A172 (cell line): ENCODE measurements around the gene EIPR1. TPM values are rescaled to one million over a fixed set of nuclear protein-coding genes. Genes with fewer than 3 reads are reported as not detected.
"Not testable (repeated sequence)": the region's sequence is repeated elsewhere in the genome, so short reads cannot be mapped to it uniquely, and the experiment has no call there.

Experiments
- DNase-seq: peaks from one replicate; pipeline ENCODE4 v3.0.0-alpha.2; 2015; ENCODE audit warnings: low spot score
- total RNA-seq: library from RNA; depleted of rRNA; stranded (reverse); fragments of >200 nt; shearing (Covaris generic); gene quantifications from 2 replicates; pipeline ENCODE4 v1.2.3, GENCODE V29; 2014

EIPR1 gene
- total RNA-seq, 1 experiment from 2014 or later, result 118 TPM

DNA sequence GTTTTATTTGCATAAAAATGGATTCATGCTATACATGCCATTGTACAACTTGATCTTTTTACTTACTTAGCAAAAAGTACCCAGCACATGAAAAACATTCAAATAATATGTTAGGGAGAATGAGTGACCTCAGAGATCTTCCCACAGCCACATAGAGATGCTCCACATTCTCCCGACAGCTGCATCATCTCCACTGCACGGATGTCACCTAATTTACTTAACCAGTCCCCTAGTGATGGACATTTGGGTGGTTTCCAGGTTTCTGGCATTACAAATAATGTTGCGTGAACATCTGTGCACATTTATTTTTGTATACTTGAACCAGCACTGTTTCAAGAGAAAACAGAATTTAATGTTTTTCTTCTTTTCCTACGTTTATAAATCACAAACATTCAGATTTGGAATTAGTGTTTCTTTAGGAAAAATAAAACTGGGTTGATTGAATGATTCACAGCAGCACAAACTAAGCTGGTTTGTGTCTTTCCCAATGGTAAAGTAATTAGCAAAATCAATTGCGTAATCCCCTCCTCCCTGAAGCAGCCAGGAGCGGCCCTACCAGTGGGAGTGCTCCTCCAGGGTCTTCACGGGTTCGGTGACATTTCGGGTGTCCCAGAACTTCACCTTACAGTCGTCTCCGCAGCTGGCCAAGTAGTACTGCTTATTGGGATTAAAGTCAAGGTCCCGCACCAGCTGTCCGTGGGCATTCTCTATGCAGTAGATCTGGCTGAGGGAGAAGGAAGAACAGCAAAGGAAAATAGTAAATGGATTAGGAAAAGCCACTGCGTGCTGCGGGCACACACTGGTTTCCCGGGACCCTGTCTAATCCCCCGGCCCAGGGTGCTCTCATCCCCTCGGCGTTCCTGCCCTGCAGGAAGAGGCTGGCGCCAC lies 183.9 kb downstream of the EIPR1 start:
- no peak for DNase-seq

DNA sequence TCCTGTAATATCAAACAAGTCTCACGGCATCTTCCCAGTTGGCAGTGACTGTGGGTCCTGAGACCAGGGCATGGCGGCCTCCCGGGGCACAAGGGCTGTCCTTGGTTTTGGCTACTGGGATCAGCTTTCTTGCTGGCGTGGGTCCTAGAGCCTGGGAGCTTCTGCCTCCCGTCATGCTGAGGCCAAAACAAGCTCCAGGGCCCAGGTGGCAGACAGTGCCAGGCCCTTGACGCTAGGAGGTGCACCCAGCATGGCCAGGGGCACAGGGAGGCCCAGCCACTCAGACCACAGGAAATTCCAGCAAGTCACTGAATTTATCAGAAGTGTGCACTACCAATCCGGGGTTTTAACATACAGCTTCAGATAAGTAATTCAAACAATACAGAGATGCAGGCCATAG lies 184.7 kb downstream of the EIPR1 start:
- DNase-seq, result no peak

DNA sequence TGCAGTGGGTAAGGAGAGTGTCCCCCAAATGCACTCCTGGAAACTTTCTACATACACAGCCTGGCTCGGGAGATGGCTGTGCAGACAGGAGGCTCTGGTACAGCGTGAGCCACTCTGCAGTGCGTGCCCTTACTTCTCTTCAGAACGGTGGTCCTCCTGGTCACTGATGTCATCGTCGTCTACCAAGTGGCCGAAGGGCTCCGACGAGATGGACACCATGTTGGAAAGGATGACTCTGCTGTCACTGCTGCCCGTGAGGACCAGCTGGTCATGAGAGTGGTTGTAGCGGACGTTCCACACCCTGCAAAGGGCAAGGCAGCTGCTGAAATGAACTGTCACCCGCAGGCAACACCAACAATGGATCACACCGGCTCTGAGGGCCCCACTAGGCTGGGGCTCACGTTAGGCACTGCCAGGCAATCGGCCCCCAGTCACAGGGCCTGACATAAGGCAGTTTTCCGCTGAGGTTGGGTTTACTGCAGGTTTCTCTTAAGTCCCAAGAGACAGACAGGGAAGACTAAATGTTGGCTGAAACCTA lies 185.3 kb downstream of the EIPR1 start:
- DNase-seq, result no peak

DNA sequence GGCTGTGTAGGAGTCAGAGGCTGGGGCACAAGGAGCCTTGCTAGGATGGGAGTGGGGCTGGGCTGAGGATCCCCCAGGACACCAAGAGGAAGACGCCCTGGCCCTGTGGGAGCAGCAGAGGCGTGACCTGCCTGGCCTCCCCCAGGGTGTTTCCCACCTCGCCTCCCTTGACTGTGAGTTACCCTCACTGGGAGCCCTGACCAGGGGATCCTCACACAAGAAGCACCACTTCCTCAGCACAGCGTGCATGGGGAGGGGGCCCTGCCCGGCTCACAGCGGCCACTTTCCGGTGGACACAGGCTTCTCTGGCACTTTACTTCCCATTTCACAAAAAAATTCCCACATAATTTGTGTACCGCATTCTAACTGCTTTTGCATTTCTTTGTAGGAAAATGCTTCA lies 187.7 kb downstream of the EIPR1 start:
- no peak for DNase-seq

DNA sequence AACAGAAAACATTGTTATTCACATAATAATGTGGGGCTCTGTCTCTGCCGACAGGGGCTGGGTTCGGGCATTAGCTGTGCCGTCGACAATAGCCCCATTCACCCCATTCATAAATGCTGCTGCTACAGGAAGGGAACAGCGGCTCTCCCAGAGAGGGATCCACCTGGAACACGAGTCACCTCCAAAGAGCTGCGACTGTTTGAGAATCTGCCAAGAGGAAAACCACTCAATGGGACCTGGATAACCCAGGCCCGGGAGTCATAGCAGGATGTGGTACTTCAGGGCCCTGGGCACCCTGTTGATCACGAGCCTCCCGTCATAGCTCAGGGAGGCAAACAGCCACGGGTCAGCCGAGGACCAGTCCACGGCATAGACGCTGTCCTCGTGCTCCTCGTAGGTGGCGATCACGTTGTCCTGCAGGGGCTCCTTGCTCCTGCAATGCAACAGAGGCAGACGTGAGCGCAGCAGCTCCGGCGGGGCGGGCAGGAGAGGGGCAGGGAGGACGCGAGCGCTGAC lies 188.5 kb downstream of the EIPR1 start:
- peak; percentile 54 for DNase-seq

DNA sequence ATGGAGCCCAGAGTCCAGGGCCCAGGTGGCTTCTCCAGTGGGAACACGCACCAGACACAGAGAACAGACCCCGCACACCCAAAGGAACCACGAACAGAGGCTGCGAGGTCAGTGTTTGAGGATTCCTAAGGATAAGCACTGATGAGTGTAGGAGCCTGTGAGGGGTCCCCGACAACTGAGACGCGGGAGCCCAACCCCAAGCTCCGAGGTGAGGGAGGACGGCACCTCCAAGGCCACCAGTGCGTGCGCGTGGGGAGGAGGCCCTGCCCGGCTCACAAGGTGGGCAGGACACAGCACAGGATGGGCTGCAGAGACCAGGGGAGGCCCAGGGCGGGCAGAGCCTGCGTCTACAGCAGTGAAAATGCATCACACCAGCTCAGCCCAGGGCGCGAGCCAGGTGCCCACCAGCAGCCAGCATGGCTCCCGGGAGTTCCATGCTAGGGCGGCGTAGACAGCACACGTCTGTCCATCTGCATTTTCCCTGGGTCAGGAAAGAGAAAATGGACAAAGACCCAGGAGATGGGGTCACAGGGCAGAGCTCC lies 189.1 kb downstream of the EIPR1 start:
- DNase-seq, result no peak

DNA sequence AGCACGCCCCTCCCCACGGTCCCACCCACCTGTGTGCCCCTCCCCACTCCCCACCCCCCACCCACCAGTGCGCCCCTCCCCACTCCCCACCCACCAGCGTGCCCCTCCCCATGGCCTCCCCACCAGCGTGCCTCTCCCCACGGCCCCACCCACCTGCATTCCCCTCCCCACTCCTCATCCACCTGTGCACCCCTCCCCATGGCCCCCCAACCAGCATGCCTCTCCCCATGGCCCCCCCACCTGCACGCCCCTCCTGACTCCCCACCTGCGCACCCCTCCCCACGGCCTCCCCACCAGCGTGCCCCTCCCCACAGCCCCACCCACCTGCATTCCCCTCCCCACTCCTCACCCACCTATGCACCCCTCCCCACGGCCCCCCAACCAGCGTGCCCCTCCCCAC lies 190.2 kb downstream of the EIPR1 start:
- no peak for DNase-seq

DNA sequence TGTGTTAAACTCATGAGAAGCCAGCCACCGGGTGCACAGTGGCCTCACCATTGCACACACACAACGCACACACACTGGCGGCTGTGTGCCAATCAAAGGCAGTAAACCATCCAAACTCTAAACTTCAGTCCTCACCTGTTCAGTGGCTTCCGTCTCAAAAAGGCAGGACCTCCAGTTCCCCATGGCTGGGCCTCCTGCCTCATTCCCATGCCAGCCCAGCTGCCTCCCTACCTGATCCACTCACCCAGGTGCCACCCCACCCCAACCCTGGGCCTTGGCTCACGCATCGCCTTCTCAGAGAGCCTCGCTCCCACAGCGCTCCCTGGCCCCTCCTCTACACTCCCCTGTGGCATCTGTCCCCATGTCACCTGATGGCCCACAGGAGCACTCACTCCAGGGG lies 190.9 kb downstream of the EIPR1 start:
- no peak for DNase-seq

DNA sequence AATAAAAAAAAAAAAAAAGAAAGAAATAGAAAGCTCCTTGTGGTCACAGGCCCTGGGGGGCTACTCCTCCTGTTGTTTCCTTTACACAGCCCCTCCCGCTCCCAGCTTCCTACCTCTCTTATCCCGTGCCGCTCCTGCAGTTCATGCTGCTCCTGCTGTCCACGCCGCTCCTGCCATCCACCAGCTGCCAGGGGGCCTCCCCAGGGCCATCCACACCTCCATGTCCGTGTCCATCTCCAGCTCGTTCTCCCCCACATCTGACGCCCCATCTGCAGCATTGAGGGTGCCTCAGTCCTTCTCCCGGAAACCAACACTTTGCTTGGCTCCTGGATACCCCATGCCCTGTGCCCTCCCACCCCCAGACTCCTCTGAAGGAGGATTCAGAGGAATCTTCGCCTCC lies 191.7 kb downstream of the EIPR1 start:
- no peak for DNase-seq

DNA sequence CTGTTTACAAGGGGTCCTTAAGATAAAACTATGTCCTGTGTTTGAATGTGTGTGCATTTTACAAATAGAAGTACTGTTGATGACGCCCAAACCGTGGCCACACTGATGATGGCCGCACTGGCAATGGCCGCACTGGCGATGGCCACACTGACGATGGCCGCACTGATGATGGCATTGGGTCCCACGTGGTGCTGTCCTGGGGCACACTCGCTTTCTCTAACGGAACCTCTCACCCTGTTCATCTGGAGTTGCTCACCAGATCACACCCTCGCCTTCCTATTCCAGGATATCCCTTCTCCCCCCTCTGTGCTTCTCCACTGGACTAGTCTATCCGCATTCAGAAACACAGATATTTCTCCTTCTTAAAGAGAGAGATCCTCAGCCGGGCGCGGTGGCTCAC lies 192.4 kb downstream of the EIPR1 start:
- no peak for DNase-seq

DNA sequence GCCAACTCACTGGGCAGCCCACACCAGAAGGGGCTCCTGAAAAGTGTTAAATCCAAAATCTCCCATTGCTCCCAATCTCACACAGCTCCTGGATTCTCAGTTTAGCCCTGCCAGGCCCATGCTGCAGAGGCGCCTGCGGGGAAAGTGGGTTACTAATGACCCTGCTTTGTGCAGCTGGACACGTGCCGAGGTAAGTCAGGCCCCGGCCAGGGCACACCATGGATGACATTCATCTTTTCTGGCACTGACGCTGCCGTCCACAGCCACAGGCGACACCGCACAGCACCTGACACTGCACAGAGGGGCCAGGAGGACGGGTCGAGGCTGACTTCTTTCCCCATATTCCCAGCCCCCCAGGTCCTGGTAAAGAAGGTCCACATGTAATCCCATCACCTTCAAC lies 193.5 kb downstream of the EIPR1 start:
- DNase-seq, result no peak

DNA sequence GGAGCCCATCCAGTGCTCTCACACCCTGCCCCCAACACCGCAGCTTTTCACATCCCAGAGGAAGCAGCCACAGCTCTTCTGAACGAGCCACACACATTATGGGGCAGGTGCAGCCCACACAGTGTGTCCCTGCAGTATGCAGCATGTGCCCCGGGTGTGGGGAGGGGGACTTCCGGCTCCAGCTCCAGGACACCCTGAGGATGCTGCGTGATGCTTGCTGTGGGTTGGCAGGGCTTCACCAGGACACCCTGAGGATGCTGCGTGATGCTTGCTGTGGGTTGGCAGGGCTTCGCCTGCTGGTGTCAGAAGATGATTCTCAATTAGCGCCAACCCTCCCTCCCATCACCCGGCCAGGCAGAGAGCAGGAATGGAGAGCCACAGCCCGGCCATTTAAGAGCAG lies 193.9 kb downstream of the EIPR1 start:
- DNase-seq, result no peak

DNA sequence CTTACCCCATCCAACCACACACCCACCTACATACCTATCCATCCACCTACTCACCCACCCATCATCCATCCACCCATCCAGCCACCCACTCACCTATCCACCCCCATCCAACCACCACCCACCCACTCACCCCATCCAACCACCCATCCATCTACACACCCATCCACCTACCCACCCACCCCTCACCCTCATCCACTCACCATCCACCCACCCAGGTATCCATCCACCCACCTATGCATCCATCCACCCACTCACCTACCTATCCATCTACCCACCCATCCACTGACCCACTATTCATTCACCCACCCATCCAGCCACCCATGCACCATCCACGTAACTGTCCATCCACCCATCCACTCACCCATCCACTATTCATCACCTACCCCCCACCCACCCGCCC lies 194.8 kb downstream of the EIPR1 start:
- DNase-seq, result no peak

DNA sequence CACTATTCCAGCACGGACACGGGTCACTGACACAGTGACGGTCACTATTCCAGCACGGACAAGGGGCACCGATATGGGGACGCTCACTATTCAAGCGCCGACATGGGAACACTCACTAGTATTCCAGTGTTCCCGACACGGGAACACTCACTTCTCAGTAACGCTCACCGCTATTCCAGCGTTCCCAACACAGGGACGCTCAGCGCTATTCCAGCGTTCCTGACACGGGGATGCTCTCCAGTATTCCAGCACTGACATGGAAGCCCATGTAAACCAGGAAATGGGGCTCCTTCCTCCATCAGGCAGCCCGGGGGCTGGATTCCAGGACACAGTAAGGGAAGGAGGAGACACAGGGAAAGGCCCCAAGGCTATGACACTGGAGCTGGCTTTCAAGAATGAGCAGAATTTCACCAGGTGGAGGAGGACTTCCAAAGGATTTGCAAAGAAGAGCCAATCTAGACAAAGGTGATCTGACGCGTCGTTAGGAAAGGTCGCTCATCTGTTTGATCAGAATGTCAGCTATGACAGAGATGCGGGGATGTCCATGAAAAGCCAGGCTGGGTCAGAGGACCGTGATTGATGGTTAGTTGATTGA lies 196.1 kb downstream of the EIPR1 start:
- DNase-seq, result no peak

DNA sequence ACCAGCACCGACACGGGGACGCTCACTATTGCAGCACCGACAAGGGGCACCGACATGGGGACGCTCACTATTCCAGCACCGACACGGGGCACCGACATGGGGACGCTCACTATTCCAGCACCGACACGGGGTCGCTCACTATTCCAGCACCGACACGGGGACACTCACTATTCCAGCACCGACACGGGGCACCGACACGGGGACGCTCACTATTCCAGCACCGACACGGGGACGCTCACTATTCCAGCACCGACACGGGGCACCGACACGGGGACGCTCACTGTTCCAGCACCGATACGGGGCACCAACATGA lies 196.8 kb downstream of the EIPR1 start:
- not testable (repeated sequence) for DNase-seq

DNA sequence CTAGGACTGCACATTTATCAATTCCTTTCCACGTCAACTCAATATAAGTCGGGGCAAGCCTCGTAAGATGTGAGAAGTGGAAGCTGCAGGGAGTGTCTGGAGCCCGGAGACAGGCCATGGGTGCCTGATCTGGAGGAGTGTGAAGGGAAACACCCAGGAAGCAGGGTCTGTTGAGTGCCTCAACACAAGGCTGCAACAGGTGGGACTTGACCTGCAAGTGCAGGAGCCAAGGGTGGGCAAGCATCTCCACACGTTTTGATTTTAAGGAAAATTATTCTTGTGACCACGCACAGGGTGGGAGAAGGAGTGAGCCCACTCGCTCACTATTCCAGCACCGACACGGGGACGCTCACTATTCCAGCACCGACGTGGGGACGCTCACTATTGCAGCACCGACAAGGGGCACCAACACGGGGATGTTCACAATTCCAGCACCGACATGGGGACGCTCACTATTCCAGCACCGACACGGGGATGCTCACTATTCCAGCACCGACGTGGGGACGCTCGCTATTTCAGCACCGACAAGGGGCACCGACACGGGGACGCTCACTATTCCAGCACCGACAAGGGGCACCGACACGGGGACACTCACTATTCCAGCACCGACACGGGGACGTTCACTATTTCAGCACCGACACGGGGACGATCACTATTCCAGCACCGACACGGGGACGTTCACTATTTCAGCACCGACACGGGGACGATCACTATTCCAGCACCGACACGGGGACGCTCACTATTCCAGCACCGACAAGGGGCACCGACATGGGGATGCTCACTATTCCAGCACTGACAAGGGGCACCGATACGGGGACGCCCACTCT lies 197.3 kb downstream of the EIPR1 start:
- DNase-seq, result no peak

DNA sequence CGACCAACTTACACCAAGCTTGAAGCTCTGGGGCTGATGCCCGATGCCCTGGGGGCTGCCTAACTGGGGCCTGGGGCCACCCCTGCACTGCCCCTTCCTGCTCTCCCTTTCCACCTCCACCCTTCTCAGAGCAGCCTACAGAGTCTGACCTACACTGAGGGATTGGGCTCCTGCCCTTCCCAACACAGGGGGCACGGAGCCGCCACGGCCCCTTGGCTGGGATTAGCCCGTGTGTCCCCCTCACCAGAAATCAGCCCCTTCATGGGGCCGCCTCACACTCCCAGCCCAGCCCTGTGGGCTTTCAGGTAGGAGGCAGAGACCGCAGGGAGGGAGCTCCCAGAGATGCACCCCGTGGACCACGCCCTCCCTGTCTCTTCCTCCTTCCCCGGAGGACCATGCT lies 198.0 kb downstream of the EIPR1 start:
- DNase-seq, result no peak

DNA sequence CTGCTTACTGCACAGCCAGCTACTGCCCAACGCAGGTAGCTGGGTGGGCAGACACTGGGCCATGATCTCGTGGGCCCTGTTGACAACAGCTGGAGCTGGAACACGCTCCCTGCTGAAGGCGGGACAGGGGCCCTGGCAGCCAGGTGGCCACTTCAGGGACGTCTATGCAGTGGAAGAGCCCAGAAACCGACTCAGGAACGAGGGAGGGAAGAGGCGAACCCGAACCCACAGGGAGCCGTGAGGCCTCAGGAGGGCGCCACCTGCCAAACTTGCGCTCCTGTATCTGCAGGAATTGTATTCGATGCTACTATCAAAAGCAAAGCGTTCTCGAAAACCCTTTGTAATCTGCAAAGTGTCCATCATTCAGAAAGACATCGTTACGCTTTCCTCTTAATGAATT lies 198.4 kb downstream of the EIPR1 start:
- DNase-seq, result no peak

DNA sequence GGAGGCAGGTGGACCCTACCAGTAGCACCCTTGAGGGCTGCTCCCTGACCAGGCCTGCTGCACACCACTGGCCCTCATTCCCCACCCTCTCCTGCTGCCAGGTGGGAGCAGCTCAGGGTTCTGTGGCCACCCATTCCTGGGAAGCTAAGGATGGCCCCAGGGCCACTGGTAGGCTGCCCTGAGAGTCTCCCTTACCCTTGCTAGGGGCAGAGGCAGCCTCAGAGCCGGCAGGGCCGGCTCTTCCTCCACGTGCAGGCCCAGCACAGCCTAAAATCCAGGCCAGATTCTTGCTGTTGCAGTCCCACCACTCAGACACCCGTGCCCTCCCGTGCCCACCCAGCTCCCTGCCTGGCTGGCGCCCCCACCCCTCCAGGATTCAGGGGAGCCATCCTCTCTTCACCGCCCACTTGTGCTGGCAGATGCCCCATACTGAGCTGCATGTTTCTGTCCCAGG lies 199.0 kb downstream of the EIPR1 start:
- no peak for DNase-seq

DNA sequence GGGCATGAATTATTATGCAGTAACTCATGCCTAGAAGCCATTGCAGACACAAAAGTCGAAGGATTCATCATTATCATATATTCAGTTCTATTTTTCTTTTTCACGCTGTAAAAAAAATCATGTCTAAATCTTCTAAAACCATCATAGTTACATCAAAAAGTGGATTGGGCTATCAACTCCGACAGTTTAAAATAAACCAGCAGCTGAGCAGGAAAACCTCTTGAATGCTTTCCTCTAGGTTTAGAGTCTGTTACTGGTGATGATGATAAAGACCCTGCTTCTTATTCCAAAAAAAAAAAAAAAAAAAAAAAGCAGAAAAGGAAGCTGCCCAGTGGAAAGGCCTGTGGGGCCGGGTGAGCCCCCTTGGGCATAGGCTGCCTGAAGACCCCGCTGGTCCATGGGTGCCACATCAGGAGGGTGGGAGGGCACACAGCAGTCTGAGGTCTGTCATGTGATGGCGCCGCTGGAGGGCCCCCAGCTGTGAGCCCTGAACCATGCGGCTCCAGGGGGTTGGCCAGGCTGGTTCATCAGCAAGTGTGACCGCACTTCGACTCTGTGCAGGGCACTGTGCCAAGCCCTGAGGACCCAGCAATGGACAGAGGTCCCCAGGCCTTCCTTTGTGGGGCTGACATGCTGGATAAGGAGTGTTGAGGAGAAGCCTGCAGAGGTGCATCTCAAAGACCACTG lies 199.6 kb downstream of the EIPR1 start:
- no peak for DNase-seq

DNA sequence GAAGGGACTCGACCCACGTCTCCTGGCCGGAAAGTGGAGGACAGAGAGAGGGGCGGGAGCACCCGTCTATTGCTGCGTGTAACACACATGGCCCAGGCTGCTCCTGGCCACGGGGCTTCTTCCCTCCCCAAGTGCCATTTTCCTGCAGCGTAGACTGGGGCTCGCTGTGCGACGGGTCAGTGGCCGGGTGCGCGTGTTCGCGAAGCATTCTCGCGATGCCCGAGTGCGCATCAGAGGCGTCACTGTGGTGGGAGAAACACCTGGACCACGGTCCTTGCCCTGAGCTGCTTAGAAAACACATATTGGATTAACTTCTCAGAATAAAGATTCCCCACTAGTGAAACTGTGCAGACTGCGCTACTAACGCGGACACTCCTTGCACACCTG lies 200.8 kb downstream of the EIPR1 start:
- DNase-seq, result no peak
